EL (cell line): ENCODE measurements around the gene MAGI2.
A peak's percentile ranks its signal among the peaks of the same experiment; 100 is the strongest.
"Not testable (repeated sequence)": the region's sequence is repeated elsewhere in the genome, so short reads cannot be mapped to it uniquely, and the experiment has no call there.

Experiments
- DNase-seq: peaks from one replicate; pipeline ENCODE4 v3.0.0-alpha.2; 2016

Gene MAGI2

DNA sequence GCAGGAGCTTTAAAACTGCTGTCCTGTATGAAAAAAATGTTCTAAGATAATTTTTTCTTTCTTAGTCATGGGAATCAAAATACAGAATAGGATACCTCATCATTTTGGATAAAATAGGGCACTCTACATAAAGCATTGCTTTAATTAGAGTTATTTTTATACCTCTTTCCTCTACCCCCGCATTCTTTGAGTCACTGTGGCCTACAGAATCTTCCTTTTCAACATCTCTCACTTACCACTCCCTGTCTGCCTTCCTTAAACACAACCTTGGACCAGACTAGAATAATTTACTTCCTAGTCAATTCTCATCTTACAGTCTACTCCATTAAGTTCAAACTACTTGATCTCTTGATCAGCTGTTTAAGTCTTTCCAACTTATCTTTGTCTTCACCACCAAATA is 1192.6 kb downstream of the MAGI2 start:
- peak; percentile 4 for DNase-seq

DNA sequence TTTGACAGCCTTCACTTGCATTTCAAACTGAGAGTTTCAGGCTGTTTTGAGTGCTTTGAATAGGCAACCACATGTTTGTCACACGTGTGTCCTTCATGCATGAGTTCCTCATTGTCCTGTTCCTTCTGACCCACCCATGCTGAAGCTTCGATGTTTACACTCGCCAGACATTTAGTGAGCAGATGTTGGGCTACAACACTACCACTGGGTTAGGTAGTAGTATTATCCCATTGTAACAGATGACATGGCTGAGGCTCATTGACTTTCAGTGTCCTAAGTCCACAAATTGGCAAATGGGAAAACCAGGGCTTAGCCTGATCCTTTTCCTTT is 1198.8 kb downstream of the MAGI2 start:
- DNase-seq: no peak

DNA sequence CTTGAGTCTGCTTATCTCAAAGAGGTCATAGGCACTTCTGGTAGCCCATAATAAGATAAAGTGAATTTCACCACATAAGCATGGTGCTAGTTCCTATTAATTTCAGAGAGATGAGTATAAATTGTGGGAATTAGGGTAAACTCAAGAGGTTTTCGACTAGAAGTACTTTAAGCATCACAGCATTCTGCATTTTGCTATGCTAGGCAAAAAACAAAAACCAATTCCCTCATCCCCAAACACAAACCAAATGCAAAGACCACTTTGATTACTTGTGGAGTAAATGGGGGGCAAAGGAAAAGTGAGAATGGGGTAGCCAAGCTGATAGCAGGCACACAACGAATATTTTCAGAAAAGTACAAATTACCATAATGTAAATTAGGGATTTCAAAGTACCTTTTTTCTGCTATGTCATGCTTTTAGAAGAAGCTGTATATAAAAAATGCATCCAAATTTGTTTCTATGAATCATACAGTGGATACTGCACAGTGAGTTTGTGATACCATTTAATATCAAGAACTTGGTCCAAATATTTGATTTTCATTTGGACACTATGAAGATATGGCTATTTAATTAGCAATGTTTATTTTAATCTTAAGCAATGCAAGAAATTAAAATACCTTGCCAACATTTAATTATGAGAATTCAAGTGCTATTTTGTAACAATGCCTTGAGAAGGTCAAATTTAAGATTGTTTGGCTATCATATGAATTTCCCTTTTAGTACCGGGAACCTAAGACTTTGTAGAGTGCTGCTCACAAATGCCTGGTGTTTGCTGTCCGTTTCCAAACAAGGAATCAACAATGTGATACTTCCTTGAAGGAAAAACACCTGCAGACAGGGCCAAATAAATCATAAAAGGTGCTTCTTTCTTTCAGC is 1199.4 kb downstream of the MAGI2 start:
- DNase-seq: no peak

DNA sequence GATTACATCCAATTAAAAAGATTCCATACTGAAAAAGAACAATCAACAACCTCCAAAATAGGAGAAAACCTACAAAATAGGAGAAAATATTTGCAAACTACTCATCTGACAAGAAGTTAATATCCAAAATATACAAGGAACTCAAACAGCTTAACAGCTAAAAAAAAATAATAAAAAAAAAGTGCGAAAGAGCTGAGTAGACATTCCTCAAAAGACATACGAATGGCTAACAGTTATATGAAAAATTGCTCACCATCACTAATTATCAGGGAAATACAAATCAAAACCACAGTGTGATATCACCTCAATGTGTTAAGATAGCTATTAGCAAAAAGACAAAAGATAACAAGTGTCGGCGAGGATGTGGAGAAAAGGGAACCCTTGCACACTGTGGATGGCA is 1204.6 kb downstream of the MAGI2 start:
- no peak for DNase-seq

DNA sequence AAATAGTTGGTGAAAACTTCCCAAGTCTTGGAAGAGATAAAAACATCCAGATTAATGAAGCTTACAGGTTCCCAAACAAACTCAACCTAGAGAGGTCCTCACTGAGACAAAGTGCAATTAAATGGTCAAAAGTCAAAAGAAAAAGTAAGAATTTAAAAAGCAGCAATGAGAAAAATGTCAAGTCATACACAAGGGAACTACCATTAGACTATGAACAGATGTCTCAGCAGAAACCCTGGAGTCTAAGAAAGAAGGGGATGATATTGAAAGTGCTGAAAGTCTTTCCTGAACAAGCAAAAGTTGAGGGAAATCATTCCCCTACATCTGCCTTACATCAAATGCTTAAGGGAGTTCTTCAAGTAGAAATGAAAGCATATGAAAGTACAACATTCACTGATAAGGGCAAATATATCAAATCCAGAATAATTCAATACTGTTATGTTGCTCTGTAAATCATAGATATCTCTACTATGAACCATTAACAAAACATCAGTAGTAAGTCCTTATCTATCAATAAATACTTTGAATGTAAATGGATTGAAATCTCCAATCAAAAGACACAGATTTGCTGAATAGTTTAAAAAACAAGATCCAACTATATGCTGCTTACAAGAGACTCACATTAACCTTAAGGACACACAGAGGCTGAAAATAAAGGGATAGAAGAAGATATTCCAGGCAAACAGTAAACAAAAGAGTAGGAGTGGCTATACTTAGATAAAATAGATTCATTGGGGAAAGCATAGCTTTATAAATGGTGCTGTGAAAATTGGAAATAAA is 1205.4 kb downstream of the MAGI2 start:
- DNase-seq: no peak

DNA sequence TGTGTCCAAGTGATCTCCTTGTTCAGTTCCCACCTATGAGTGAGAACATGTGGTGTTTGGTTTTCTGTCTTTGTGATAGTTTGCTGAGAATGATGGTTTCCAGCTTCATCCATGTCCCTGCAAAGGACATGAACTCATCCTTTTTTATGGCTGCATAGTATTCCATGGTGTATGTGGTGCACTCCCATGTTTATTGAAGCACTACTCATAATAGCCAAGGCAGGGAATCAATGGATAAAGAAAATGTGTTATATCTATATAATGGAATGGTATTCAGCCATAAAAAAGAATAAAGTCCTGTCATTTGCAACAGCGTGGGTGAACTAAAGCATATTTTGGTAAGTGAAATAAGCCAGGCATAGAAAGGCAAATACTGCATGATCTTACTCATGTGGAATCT is 1213.3 kb downstream of the MAGI2 start:
- not testable (repeated sequence) for DNase-seq

DNA sequence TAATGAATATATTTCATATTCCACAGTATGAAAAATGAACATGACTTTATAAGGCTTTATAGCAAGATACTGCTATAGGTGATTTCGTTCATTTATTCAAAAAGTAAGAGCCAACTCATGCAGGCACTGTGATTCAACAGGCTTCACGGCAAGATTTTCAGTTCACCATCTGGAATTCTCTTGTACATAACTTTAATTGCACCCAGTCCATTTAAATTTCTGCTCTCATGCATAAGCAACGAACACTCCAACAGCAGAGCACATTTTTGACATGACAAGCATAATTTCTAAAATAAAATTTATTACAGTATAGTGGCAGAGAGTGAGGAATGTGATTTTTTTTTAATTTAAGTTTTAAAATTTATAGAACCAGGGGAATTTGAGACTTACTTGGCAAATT is 1218.8 kb downstream of the MAGI2 start:
- no peak for DNase-seq

DNA sequence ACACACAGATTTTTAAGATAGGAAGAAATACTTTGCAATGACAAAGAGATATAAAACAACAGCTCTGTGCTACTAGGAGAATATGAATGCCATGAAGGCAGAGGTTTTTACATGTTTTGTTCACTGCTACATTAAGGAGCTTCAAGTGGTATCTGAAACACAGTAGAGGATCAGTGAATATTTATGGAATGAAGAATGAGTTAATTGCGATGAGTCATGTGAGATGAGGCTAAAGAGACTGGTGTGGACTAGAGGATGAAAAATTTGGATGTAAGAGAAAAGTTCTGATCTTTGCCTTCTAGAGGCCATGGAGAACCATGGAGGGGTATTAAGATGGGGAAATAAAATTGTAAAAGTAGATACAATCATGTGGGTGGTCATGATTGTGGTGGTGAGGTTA is 1220.7 kb downstream of the MAGI2 start:
- DNase-seq: peak; percentile 58

DNA sequence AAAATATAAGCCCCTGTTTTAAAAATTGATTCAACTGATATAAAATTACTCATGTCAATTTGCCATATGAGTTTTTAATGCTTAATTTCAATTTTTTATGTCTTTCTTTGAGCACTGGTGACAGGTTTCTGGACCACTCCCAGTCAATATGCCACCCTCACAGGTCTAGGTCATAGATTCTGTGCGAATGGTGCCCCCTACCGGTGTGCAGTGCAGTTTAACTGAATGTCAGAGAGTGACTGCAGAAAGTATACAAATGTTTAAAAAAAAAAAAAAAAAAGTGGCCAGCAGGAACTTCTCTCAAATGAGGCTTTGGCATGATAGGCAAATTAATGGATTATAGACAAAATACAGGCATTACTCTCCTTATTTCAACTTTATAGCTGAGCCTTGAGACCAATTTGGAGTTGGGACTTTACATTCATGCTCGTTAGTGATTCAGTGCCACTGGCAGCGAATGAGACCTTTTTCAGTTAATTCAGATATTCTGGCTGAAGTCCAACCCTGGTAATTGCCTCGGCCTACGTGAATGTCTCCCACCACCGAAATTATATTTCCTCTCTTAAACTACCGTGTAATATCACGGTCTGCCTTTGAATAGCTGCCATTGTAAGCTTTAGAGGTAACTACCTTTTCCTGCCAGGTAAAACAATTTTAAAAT is 1227.3 kb downstream of the MAGI2 start:
- DNase-seq: peak; percentile 53

DNA sequence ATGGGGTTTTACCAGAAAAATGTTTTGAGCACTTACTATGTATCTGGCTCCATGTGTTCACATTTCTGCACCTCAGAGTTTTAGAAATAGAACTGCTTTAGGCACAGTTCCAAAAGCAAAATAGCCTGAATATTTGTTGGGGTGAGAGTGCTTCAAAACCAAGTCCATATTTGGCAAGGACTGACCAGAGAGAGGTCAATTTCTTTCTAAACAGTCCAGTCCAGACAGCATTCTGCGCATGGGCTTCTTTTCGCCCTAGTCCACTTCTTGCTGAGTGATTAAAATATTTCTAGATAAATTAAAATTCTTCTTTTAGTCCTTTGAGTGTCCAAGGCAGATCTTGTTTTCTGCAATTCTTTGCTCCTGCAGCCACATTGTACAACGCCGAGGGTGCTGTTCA is 1227.9 kb downstream of the MAGI2 start:
- peak; percentile 26 for DNase-seq

DNA sequence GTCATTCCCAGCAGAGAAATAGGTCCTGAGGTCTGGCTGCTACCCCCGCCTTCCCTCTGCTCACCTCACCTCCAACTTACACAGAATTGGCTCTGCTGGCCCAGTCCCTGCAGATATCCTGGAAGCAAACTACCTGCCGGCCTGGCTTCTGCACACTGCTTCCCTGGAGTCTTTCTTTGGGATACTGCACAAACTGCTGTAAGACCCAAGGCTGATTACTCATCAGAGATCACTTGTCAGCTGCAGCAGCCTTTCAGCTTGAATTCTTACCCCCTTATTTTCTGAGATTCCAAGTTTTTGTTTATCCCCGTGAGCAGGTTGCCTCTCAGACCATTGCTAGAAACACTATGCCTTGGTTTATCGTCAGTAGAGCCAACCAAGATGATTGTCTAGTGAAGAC is 1228.5 kb downstream of the MAGI2 start:
- DNase-seq: no peak

DNA sequence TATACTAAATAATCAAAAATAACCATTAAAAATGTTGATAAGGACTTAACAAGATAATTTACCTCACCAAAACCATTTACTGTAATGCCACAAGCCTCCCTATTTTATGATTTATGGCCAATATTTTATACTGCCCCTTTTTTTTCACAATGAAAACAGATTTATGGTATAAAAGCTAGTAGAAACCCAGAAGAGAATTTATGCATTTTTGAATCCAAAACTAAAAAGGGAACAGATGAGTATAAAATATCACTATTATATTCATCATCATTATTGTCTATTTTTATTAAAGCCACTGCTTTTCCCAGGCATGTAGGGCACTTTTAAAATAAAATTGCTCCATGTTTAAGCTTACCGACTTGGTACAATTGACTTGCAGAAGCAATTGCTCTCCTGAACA is 1229.9 kb downstream of the MAGI2 start:
- DNase-seq: no peak

DNA sequence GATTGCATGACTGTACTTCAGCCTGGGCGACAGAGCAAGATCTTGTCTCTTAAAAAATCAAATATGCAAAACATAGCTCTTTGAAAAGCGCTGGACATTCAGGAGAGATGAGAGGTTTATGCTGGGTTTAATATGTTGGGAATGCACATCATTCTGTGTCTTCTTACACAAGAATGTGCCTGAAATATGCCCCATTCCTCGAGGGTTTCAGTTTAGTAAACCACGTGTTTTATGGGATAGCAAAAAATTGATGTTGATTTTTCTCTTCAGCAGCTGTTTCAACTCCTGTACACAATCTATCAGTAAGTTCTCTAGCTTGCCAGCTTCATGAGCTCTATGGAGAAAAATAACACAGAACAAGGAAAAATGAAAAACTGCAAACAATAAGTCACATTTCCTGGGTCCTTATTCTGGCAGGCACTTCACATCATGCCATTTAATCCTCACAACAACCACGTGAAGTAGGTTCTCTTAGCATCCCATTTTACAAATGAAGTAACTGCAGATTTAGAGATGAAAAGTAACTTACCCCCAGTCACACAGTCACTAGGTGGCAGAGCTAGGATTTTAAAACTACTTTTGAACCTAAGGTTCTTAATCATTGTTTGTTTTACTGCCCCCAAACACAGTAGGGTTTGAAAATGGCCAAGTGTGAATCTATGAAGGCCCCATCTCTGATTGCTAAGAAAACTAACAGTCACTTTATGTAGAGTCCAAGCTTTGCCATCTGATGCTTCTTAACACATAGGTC is 1231.3 kb downstream of the MAGI2 start:
- peak; percentile 59 for DNase-seq

DNA sequence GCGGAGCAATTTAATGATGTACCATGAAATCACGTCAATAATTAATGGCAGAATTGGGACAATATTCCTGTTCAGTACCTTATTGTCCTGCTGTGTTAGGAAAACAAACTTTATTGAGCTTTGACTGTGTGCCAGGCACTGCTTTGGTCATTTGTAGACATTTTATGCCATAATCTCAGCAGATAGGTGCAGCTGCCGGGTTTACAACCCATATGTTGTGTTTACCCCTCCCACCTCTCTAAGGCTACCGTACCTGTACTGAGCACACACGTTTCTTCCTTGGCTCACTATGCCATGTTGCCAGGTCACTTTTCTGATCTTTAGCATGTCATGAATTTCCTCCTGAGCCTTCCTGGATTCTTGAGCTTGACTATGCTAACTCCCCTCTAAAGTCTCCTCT is 1232.7 kb downstream of the MAGI2 start:
- DNase-seq: no peak

DNA sequence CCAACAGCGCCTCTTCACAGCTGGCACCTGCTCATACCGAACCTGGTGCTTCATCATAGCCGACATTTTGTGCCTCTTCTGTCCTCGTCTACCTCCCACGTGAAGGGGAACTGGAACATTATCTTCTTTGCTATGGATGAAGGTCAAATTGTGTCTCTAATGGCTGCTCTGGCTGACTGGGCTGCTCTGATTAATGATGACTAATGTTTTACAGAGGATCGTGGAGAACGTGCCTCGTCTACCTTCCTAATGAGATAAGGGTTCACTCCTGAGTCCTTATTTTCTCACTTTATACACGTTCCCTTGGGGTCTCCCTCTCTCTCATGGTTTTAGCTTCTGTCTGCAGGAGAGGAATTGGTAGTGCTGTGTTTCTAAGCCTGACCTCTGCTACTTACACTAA is 1234.6 kb downstream of the MAGI2 start:
- peak; percentile 34 for DNase-seq

DNA sequence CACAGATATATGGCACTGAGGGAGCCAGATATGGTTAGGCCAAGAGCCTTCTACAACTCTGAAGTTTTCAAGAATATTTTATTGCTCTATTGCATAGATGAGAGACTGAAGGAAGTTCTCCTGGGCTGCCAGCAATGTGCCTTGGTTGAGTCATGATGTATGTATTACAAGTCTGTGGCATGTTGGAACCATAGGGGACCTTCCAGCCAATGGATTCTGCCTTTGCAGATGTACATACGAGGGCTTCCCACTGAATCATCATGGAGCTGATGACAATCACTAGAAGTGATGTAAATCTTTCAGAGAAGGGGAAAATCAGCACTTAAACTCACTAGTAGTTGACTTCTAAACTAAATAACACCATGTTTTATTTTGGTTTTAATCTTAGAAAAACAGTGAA is 1235.4 kb downstream of the MAGI2 start:
- peak; percentile 68 for DNase-seq

DNA sequence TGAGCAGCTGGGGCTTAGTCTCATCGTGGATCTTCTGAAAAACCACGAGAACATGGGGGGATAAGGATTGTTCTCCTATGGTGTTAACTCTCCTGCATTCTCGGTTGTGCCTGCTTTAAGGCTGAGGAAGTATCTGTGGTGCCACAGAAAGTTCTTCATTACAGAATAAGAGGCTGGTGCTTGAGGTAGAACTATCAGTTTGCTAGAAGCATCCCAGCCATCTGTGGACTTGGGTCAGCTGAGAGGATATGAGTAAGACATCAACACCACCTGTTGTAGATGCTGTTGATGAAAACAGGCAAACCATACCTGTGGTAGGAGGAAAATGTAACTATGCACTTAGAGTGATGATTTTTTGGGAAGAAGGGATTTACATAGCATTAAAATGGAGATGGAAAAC is 1238.3 kb downstream of the MAGI2 start:
- DNase-seq: no peak

DNA sequence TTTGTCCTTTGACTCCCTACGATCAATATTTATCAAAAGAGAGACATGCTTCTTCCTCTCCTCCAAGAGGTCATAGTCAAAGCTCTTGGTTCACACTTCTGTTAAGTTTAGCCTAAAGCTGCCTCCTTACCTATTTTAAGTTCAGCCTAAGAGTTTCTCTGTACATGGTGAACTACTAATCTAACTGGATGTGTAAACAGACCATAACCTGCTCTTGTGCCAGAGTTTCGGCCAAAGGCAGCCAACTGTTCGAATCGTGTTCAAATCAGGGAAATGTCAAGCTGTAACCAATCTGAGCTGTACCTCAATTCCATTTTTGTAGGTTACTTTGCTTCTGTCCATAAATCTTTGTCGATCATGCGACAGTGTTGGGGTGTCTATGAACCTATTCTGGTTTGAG is 1240.1 kb downstream of the MAGI2 start:
- no peak for DNase-seq

DNA sequence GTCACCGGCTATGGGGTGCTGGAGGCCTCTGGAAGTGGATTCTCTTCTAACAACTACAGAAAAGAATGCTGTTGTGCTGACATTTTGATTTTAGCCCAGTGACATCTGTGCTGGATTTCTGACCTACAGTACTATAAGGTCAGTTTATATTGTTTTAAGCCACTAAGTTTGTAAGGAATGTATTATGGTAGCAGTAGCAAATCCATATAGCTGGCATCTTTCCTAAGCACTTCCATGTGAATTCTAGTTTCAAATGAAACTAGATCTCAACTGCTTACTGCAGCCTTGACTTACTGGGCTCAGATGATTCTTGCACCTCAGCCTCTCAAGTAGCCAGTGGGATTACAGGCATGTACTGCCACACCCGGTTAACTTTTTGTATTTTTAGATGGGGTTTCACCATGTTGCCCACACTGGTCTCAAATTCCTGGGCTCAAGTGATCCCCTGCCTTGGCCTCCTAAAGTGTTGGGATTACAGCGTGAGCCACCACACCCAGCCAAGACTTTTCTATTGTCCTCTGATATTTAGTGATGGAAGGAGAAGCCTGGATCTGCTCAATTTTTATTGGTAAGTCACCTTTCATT is 1240.9 kb downstream of the MAGI2 start:
- no peak for DNase-seq

DNA sequence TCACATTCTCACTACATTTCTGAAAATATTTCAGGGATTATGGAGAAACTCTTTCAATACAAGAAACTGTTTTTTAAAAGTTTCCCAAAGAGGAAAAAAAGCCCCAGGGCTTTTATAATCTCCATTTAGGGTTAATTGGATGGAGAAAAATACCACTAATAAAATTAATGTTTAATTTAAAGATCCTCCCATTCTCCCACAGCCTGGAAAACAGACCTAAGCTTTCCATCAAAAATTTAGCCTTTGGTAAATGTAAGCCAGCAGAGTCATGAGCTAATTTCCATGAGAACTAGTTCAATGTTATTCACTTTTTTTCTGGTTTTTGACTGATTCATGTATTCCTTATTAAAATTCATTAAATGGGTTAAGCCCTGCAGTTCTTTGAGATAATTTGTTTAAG is 1246.2 kb downstream of the MAGI2 start:
- DNase-seq: no peak

DNA sequence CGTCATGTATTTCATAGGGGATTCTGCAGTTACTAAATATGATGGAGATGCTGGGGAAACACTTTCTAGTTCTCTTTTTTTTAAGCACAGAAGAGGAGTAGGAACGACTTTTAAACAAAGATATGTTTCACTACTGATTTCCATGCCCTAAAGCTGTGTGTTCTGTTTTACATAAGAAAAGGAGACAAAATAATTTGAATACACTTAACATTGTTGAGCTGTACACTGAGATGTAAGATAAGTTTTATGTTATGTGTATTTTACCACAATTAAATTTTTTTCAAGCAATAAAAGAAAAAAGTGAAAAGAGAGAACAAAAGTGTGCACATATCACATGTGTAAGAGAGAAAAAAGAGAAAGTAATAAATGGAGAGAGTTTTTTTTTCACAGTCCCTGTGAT is 1246.7 kb downstream of the MAGI2 start:
- no peak for DNase-seq

DNA sequence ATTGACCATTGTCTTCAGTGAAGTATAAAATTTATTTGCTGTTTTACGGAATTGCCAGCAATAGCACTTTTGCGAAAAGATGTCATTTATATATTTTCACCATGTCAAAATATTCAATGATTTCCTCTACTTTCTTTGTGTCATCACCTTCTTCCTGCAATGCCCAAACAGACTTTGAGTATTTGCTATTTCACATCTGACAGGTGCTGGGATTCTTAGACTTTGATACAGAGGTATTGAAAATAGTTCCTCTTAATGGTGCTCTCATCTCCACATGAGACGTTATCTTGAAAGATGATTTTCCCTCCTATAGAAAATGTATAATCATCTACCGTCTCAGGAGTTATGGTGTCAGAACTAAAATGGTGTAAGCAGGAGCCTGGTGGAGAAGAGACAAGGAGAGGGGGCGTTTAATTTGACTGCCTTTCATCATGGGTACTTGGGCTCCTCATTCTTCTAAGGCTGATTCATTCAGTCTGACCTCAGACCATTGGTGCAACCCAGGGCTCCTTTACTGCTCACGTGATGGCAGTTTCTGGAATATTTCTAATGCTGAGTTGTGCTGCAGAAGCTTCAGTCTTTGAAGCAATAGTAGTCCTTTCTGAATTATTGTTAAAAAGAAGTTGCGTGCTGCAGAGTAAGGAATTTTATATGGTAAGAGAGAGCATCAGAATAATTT is 1250.3 kb downstream of the MAGI2 start:
- DNase-seq: peak; percentile 37
